VCaP (cell line): ENCODE data around the gene UAP1L1.

Source experiments
- H3K27ac ChIP-seq: fragments of 450-650 bp; 2 replicates; pipeline ENCODE4 v1.5.1; 2017
- CTCF ChIP-seq: fragments of 450-650 bp; conservative IDR thresholded peaks from 2 replicates; pipeline ENCODE4 v1.5.1; 2017; ENCODE audit warnings: mild to moderate bottlenecking, moderate library complexity

Gene UAP1L1

GRCh38 chr9:137037035-137037434 lies 40.3 kb upstream of the UAP1L1 start:
- TF ChIP-seq CTCF = no peak
- peak overlapping the region; percentile 91 for H3K27ac ChIP-seq

DNA sequence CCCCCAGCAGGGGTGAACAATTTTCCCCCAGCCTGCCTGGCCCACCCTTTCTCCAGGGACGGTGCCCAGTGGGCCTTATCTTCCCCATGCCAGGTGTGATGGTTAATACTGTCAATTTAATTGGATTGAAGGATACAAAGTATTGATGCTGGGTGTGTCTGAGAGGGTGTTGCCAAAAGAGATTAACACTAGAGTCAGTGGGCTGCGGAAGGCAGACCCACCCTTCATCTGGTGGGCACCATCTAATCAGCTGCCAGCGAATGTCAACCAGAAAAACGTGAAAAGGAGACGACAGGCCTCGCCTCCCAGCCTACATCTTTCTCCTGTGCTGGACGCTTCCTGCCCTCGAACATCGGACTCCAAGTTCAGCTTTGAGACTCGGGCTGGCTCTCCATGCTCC lies 39.8 kb upstream of the UAP1L1 start:
- no peak for TF ChIP-seq CTCF
- peak overlapping the region; percentile 91; the same call in 1 of the 2 replicates for H3K27ac ChIP-seq

- TF ChIP-seq CTCF = no peak
- H3K27ac ChIP-seq = no peak overlapping the region
Measured at GRCh38 chr9:137038916-137039315, 38.4 kb upstream of the UAP1L1 start.

- H3K27ac ChIP-seq = no peak overlapping the region
- TF ChIP-seq CTCF = no peak
Measured at GRCh38 chr9:137039611-137040366, 37.5 kb upstream of the UAP1L1 start.

DNA sequence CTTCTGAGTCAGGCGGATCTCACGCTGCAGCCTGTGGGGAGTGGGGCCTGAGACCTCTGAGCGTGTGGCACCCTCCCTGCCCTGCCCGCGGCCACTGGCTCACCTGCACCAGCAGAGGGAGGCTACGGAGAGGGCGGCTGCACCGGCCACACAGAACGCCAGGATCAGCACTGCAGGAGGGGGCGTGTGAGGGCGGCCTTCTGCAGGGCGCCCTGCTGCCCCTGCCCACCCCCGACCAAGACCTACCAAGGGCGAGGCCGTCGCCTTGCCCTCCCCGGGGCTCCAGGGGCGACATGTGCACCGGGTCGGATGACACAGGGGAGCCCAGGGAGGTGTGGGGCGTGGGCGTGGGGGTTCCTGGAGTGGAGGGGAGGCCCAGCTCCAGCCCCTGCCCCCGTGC lies 36.7 kb upstream of the UAP1L1 start:
- H3K27ac ChIP-seq = peak overlapping the region; percentile 11; the same call in 1 of the 2 replicates
- TF ChIP-seq CTCF = no peak

- no peak for TF ChIP-seq CTCF
- H3K27ac ChIP-seq = peak overlapping the region; percentile 11; the same call in 1 of the 2 replicates
Measured at GRCh38 chr9:137041124-137041523, 36.2 kb upstream of the UAP1L1 start.

DNA sequence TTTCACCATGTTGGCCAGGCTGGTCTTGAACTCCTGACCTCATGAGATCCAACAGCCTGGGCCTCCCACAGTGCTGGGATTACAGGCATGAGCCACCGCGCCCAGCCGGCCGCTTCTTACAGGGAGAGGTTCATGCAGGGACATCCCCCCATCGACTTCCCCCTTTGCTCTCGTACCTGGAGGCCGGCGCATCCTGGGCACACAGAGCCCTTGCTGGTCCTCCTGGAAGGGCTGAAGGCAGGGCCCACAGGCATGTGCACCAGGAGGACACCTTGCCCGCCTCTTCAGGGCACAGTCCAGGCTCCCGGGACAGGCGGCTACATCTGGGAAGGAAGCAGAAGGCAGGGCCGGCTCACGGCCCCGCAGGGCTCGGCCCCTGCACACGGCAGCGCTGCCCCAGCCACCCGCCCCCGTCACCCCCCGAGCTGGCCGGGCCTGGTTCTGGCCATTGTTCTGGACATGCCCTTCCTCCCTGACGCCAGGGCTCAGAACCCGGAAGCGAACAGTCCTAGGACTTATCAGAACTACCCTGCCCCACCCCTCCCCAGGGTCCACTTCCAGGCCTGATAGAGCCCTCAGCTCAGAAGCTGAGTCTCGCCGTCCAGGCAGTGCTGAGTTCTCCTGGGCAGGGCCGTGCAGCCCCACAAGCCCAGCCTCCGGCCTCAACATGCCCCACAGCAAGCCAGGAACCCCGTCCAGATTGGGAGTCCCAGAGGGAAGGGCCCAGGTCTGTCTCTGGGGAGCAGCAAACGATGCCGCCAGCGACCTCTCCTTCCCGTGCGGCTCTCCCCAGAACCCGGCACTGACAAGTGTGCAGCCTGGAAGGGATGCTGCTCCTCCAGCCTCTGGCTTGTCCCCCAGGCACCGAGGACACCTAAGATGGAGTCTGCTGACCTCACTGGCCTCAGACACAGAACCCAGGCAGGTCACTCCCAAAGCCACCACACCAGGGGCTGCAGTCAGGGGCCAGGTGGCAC lies 34.3 kb upstream of the UAP1L1 start:
- no peak for TF ChIP-seq CTCF
- peak overlapping the region; percentile 99 for H3K27ac ChIP-seq
